Middle frontal gyrus (tissue), 1 donor: ENCODE data around the gene TGFB1I1.
"Not testable (repeated sequence)": the region's sequence is repeated elsewhere in the genome, so short reads cannot be mapped to it uniquely, and the experiment has no call there.

Experiments used
- DNase-seq: peaks from one replicate; pipeline ENCODE4 v3.0.0-alpha.2; 2015; ENCODE audit warnings: low spot score; ENCODE audit errors: extremely low spot score

Gene TGFB1I1

DNA sequence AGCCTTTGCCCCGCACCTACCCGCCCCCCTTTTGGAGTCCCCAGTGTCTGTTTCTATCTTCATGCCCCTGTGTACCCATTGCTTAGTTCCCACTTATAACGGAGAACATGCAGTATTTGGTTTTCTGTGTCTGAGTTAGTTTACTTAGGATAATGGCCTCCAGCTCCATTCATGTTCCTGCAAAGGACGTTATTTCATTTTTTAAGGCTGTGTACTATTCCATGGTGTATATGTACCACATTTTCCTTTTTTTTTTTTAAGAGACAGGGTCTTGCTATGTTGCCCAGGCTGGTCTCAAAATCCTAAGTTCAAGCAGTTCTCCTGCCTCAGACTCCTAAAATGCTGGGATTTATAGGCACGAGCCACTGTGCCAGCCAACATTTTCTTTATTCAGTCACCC lies 4.1 kb upstream of the TGFB1I1 start:
- DNase-seq, result no peak

- no peak for DNase-seq
Measured at GRCh38 chr16:31470615-31471014, 1.3 kb upstream of the TGFB1I1 start.

GRCh38 chr16:31471241-31471874 lies 594 bp upstream of the TGFB1I1 start:
- no peak for DNase-seq

DNA sequence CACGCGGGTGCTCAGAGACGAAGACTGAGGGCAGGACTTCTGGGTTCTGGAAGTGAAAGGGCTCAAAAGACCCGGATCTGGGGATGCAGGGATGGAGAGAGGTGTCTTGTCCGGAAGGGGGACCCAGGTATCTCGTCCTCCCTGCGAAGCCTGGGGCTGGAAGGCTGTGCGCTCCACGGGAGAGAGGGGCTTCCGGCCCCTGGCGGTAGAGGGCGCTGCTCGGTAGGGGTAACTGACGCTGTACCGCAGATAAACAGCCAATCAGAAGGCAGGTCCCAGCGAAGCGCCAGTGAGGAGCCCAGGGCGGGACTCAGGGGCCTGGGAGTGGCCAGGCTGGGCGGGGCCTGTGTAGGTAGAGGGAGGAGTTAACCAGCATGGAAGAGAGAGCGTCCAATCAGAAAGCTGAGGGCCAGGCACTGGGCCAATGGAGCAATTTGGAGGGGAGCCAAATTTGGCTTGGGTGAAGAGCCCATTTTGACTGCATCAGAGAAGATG lies 804 bp downstream of the TGFB1I1 start:
- no peak for DNase-seq

DNA sequence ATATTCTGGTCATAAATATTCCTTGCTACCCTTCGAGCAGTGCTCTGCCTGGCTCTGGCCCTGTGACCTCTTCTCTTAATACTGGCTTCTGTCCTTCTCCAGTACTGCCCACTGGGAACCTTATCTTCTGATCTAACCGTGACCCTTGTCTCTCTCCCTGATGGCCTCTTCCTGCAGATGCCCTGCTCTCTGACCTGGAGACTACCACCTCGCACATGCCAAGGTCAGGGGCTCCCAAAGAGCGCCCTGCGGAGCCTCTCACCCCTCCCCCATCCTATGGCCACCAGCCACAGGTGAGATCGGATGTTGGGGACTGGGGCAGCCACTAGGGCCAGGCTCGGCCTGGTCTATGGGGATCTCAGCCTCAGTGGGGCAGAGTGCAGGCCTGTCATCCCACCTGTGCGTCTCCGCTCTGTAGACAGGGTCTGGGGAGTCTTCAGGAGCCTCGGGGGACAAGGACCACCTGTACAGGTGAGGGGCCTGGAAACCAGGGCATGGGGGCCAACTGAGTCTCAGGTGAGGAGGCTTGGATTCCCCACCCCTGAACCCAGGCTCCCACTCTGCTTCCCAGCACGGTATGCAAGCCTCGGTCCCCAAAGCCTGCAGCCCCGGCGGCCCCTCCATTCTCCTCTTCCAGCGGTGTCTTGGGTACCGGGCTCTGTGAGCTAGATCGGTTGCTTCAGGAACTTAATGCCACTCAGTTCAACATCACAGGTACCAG lies 1.5 kb downstream of the TGFB1I1 start:
- no peak for DNase-seq

DNA sequence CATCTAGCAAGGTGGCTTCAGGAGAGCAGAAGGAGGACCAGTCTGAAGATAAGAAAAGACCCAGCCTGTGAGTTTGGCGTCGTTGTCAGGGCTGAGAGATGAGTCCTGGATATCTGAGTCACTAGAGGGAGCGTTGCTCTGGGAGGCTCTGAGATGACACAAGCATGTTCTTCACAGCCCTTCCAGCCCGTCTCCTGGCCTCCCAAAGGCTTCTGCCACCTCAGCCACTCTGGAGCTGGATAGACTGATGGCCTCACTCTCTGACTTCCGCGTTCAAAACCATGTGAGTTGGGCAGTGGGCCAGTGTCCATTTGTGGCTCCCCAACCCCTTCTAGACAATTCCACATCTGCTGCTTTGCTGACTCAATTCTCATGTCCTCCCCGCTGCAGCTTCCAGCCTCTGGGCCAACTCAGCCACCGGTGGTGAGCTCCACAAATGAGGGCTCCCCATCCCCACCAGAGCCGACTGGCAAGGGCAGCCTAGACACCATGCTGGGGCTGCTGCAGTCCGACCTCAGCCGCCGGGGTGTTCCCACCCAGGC lies 2.3 kb downstream of the TGFB1I1 start:
- no peak for DNase-seq

DNA sequence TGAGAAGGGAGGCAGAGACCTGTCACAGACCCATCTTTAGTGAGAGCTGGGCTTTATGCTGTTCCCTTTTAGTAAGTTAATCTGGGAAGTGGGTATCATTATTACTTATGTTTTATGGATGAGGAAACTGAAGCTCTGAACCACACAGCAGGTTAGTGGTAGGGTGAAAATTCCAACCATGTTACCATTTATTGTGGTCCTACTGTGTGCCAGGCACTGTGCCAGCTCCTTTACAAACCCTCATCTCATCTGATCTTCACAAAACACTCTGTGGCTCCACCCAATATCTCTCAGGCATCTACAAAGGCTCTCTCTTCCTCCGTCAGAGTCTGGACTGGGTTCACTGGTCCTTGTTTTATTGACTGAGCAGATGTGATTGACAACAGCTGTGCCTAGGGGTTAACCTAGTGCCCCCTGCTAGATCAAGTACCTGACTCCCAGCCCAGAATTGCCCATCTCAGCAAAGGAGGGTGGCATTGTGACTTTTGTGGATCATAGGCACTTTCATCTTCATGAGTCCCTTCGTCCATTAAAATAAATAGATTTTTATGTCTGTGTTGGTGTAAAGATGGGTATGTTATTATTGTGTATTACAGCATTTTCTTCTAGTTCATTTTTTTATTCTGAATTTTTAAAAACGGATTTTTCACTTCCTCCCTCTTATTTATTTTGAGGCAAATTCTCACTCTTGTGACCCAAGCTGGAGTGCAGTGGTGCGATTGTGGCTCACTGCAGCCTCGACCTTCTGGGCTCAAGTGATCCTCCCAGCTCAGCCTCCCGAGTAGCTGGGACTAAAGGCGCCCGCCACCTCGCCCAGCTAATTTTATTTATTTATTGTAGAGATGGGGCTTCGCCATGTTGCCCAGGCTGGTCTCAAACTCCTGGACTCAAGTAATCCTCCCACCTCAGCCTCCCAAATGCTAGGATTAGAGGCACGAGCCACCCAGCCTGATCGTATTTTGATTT lies 3.1 kb downstream of the TGFB1I1 start:
- no peak for DNase-seq

DNA sequence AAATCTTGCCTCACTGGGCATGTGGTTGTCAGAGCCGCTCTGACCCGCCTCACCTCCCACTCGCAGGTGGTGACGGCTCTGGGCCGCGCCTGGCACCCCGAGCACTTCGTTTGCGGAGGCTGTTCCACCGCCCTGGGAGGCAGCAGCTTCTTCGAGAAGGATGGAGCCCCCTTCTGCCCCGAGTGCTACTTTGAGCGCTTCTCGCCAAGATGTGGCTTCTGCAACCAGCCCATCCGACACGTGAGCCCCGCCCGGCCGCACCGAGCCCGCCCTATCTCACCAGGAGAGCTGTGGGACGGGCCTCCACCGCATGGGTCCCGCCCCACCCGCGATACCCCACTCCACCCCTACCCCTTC lies 4.0 kb downstream of the TGFB1I1 start:
- no peak for DNase-seq

DNA sequence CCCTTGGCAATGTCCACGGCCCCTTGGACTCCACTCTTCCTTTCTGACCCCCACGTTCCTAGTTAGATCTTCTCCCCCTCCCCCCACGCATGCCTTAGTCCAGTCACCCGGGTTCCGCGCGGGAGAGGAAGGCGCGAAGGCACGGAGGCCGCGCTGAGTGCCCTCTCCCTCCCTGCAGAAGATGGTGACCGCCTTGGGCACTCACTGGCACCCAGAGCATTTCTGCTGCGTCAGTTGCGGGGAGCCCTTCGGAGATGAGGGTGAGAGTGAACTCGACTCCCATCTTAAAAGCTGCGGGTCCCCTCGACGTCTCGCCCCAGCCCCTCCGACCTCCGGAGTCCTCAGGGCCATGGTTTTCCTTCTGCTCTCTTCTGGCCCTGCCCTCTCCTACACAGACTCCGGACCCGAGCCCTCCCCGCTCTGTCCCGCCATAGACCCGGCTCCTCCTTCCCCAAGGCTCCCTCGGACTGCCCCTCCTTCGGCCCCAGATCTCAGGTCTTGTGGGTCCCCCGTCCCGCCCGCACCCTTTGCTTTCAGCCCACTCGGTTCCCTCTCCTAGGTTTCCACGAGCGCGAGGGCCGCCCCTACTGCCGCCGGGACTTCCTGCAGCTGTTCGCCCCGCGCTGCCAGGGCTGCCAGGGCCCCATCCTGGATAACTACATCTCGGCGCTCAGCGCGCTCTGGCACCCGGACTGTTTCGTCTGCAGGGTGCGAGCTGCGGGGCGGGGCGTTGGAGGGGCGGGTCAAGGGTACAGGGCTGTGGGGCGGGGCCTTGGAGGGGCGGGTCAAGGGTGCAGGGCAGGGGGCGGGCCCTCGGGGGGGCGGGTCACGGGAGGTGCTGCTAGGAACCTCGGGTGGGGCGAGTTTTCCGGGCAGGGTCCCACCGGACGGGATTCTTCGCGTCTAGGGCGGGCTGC lies 4.6 kb downstream of the TGFB1I1 start:
- no peak for DNase-seq

GRCh38 chr16:31477220-31478216 lies 5.6 kb downstream of the TGFB1I1 start:
- no peak for DNase-seq

DNA sequence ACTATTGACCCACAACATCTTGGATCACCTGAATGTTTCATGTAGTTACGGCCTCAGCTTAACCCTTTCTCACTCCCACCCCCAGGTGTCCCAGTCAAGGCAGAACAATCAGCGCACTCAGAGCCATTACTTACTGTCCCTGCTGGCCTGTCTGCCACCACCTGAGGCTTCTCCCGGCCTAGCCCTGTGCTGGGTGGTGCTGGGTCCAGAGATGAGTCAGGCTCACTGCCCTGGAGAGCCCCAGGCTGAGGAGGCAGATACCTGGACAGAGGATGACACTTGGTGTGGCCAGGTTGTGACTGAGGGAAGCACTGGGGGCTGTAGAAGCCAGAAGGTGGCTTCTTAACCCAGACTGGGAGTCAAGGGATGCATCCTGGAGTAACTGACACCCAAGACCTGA lies 7.0 kb downstream of the TGFB1I1 start:
- no peak for DNase-seq

DNA sequence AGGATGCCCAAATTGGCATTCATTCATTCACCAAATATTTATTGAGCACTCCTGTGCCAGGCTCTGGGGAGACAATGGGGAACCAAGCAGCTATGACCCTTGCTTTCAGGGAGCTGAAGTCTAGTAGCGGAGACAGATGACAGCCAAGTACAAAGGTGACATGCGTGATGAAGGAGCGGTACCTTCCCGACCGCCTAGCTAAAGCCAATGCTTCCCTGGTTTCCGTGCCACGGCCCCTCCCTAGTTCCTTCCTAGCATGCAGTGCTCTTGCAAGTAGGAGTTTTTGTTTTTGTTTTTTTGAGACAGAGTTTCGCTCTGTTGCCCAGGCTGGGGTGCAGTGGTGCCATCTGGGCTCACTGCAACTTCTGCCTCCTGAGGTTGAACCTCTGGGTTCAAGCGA lies 7.8 kb downstream of the TGFB1I1 start:
- DNase-seq, result no peak

GRCh38 chr16:31480851-31481536 lies 9.0 kb downstream of the TGFB1I1 start:
- no peak for DNase-seq

DNA sequence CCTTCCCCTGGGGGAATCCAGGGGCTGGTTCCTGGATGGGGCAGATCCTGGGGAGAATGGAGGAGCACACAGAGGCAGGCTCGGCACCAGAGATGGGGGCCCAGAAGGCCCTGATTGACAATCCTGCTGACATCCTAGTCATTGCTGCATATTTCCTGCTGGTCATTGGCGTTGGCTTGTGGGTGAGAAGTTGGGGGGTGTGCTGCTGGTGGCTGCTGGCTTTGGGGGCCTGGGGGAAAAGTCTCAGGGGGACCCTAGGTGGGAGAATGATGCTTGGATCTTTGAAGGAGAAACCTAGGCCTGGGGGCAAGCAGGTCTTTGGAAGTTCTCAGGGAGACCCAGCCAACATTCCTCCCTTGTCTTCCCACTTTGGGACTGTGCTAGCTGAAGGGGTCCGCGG lies 11.1 kb downstream of the TGFB1I1 start, which contains the start of gene SLC5A2:
SLC5A2 (plus strand) TSS at position 43 of the 400 bp plus-strand sequence; CDS start at position 57, 14 bp downstream.
- DNase-seq, result no peak

GRCh38 chr16:31484048-31484447 lies 12.1 kb downstream of the TGFB1I1 start:
- DNase-seq, result not testable (repeated sequence)

GRCh38 chr16:31484491-31485171 lies 12.7 kb downstream of the TGFB1I1 start:
- no peak for DNase-seq

DNA sequence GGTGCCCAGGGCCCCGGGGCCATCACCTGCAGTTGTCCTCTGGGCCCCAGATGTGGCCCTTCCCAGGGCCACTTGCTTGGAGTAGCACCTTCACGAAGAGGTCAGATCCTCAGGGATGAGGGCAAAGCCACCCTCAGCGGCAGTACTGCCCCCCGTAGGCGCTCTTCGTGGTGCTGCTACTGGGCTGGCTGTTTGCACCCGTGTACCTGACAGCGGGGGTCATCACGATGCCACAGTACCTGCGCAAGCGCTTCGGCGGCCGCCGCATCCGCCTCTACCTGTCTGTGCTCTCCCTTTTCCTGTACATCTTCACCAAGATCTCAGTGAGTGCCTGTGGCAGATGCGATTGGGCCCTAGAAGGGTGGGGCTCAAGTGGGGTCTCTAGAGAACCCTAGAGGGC lies 13.6 kb downstream of the TGFB1I1 start:
- no peak for DNase-seq

DNA sequence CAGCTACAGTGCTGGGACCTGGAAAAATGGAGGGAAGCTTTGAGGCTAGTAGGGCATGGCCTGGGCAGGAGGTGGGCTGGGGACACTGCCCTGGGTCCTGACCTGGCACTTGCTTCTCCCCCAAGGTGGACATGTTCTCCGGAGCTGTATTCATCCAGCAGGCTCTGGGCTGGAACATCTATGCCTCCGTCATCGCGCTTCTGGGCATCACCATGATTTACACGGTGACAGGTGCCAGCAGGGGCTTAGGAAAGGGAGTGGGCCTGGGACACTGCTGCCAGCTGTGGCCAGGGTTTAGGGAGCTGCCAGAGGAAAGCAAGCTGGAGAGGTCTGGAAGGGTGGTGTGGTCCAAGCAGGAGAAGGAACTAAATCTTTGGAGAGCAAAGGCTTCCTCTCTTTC lies 14.1 kb downstream of the TGFB1I1 start:
- DNase-seq, result no peak
